GM19099 (cell line): ENCODE measurements around the gene UBR4.

Source experiments
- POLR2A ChIP-seq: IDR thresholded peaks from 3 replicates; pipeline ENCODE4 v1.6.1; 2011; ENCODE audit warnings: low read depth; ENCODE audit not compliant: insufficient read length; ENCODE audit errors: extremely low read depth

The UBR4 gene

DNA sequence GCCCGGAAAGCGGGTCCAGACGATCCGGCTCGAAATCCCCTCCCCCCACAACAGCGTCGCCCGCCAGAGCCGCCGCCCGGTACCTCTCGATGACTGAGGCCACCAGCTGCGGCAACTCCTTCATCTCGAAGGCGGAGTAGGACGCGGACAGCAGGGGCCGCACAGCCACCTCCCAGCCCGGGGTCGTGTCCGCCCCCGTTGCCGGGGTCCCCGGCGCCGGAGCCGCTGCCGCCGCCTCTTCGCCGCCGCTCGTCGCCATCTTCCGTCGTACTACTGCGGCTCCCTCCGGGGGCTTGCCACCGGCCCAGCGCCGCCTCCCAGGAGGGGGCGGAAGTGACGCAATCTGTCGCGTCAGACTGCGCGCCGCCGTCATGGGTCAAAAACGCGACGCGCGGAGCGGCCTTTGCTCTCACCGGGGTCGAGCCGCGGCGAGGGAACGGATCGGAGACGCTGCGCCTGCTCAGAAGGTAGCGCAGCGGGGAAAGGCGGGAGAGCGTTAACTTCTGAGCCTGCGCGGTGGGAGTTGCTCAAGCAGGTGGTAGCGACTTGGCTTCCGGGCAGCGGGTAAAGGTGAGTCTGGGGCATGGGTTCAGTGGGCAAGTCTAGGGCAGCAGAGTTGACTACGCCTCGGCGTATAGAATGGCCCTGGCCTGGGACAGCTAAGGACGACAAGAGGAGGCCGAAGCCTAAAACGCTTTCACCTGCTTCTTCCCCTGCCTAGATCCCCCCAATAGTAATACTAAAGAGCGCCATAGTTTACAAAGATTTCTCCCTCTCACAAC lies at the start of gene UBR4:
UBR4 (minus strand) TSS at position 277 of the 782 bp plus-strand sequence; CDS start at position 259, 18 bp downstream.
- TF ChIP-seq POLR2A, result peak; percentile 91

DNA sequence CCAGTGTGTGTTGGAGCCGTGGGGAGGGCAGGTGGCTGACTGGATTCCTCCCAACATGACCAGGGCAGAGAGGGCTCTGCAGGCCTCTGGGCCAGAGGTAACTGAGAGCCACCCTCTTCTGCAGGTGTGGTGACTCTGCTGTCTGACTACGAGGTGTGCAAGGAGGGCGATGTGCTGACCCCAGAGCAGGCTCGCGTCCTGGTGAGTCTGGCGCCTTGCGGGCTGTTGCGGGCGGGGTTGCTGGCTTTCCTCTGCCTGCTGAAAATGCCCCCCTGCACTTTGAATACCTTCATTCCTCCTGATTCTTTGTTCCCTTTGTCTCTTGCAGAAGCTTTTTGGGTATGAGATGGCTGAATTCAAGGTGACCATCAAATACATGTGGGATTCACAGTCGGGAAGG lies 48.3 kb upstream of the UBR4 start:
- TF ChIP-seq POLR2A, result no peak

DNA sequence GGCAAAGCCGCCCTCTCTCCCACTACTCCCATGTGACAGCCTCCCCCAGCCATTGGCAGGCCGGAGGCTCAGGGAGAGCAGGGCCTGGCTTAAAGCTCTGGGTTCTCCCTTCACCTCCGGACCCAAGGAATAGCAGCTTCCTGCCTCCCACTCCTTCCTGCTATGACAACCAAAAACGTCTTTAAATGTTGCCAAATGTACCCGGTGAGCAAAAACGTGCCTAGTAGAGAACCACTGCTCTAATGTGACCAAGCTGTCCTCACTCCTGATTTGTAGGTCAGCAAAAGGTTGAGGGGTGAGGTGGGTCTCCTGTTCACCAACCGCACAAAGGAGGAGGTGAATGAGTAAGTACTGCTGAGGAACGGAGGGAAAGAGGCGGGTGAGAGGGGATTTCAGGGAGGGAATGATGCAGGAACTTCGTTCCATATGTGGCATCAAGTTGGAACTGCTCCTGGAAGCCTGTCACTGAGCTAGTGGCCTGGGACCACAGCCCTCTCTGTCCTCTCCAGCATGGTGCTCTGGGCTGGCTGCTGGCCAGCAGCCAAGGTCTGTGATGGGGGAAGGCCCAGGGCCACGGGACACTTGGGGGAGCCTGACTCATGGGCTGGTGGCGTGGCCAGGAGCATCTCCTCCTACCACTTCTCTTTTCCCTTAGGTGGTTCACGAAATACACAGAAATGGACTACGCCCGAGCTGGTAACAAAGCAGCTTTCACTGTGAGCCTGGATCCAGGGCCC lies 47.3 kb upstream of the UBR4 start:
- no peak for TF ChIP-seq POLR2A

DNA sequence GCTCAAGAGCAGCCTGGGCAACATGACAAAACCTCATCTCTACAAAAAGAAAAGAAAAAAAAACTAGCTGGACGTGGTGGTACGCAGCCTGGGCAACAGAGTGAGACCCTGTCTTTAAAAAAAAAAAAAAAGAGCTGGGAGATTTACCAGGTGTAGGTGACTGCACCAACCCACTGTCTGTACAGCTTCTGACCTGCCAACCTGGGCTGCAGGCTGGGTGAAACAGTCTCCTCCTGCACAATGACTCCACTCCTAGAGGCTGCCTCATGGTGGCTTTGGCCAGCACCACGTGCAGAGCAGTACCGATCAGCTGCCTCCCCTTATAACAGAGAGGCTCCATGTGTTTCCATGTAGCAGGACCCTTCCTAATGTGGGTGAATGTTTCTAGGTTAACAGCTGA lies 45.2 kb upstream of the UBR4 start:
- TF ChIP-seq POLR2A, result no peak

DNA sequence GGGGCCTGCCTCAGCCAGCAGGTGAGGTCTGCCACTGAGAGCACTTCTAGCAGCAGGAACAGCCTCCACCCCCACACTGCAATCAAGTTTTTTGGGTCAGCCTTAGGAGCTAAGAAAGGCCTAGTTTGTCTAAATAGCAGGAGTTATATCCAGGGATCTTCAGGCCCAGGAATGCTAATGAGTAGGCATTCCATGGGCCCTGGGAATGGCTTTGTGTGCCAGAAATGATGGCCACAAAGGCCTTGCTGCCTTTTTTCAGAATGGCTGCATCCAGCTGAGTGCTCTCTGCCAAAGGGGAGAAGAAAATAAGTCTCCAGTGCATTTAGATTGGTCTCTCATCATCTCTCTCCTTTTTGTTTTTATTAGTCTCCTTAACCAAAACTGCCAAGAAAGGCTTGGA lies 44.4 kb upstream of the UBR4 start:
- TF ChIP-seq POLR2A, result no peak

DNA sequence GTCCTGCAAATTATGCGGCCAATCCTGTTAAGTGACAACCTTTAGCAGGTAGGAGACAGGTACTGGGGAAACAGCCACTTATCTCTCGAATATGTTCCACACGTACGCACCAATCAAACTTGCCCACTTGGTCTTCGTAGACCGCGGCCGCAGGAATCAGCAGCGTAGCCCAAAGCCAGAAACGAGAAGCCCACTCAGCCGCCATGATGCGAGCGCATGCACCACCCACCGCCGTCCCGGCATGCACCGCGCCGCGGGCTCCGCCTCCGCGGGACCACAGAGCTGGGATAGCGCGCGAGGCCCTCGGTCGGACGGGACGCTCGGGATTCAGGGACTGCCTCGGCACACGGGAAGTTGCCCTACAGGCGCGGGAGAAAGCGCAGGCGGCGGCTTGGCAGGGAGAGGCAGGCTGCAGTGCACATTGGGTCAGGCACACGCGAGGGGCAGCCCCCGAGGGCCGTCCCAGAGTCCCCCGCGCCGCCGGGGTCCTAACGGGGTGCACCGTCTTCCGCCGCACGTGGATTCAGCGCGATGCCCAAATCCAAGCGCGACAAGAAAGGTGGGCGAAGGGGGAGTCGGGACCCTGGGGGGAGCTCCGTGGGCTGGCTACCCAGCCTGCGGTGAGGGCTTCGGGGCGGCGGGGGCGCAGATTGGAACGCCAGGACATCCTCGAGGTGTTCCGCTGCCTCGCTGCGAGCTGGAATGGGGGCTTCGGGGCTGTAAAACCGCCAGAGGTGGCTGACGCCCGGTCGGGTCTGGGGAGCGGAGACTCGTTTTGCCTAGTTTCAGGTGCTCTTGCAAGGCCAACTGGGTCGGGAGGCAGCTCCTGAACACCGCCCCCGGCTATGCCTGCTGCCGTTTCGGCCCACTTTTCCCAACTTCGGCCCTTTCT lies 41.5 kb upstream of the UBR4 start, which contains the start of the genes EMC1 and MRTO4:
EMC1 (minus strand) TSS at position 220 of the 892 bp plus-strand sequence; CDS start at position 205, 15 bp downstream.
MRTO4 (plus strand) TSS at position 501 of the 892 bp plus-strand sequence; CDS start at position 532, 31 bp downstream.
- TF ChIP-seq POLR2A, result peak; percentile 93

DNA sequence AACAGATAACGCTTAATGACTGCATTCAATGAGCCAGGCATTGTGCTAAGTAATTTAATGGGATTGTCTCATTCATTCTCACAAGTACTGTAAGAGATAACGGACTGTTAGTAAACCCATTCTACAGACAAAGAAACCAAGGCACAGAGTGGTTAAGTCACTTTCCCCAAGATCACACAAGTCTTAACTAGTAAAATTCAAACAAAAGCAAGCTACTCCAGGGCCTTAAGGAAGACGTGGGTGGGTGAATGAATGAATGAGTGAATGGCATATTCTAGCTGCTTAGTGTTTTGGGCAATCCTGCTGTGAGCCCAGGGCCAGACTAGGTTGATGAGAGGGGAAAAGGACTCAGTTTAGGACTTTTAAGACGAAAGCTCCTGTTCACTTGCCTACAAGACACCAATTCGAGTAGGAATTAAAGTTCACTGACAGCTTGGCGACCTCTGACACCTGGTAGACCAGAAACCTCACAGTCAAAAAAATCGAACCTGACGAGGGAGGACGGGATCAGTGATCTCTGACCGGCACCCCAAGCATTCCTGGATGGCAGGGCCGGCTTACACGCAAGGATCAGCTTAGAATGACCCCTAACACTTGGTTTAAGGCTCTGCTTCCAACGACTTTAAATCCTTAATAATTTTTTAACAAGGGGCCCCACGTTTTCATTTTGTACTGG lies 40.7 kb upstream of the UBR4 start:
- TF ChIP-seq POLR2A, result no peak

DNA sequence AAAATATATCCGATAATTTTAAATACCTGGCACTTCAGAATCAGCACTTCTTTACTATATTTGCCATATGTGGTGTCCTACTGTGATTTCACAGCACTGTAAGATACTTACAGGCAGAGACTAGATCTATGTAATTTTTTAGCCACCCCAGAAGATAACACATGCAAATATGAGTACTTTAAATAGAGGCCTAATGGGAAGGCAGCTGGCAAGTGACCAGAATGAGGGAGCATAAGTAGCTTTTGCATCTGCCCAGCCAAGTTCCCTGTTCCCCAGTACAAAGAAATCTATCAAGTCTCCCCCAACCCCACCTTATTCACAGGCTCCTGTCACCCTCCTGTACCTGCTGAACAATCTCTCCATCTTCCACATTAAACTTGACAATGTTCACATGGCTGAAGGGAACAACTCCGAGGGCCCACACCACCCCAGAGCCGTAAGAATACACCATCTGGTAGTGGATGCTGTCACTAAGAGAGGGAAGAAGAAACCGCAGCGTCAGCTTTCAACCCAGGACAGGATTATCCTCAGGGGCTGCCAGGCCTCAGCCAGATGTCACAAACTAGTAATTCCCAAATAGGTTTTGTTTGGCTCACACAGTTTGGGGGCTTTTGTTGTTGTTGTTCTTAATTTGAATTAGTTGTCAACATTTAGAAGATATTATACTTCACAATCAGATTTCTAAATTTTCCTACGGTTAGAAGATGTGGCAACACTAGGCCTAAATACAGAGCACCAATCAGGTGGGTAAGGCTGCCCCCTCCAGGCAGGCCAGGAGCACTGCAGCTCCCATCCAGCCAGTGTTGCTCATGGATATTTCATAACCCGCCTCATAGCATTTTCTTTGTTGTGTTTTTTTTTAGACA lies 30.8 kb upstream of the UBR4 start:
- no peak for TF ChIP-seq POLR2A

DNA sequence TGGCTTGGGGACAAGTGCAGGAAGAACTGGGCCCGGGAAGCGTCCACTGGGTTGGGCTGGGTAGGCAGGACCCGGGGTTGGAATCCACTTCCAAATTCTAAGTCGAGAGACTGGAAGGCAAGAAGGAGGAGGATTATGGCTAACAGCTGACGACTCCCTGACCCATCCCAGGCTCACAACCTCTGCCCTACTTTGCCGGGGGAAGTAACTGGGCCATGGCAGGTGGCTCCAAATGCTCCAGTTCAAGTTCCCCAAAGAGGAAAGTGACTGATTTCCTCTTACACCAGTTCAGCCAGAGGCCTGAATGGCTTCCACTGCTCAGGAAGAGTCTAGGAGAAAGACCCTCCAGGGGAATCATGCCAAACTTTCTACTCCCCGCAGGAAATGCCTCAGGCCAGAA lies 29.8 kb upstream of the UBR4 start:
- no peak for TF ChIP-seq POLR2A

DNA sequence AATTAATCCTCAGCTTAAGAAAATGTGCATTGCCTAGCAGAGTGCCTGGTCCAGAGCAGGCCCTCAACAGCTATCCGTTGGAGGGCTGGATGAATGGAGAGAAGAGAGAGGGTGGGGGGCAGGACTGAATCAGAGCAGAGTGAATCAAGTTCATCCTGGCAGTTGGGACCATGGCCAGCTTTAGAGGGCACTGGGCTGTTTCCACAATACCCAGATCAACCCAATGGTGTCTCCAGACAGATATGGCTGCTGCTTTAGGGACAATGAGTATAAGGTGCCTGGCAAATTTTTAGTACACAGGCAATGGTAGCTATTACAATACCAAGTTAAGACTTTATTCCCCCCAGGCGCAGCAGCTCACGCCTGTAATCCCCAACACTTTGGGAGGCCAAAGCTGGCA lies 24.2 kb upstream of the UBR4 start:
- TF ChIP-seq POLR2A, result no peak

DNA sequence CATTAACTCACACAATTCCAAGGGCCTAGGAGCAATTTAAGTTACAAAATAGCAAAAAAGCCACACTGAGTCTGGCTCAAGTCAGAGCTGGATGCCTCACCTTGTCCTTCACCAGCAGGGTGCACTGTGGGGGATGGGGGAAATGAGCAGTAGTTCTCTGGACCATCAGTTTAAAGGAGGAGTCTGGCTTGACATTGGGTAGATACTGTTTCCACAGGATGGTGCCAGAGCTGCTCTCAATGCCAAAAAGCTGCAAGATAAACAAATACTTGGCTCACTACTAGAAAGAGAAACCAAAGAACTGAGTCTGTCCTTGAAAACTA lies 22.4 kb upstream of the UBR4 start:
- TF ChIP-seq POLR2A, result no peak

DNA sequence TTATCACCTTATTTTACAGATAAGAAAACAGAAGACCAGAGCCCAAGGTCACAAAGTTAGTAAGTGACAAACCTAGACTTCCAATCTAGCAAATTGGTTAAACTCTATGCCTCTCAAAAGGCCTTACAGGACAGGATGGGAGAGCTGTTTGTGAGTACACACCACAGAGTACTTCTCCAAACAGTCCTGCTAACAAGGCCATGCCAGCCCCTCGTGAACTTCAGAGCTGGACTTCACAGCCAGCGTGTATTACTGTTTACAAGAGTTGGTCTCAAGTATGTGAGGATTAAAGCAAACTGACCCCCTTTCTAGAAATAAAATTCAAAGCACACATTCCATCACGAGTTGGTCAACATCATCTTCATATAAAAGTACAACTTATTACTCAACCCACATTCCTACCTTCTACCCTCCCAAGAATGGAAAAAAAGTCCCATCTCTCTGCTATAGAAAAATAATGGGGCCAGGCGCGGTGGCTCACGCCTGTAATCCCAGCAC lies 19.8 kb upstream of the UBR4 start:
- TF ChIP-seq POLR2A, result no peak

DNA sequence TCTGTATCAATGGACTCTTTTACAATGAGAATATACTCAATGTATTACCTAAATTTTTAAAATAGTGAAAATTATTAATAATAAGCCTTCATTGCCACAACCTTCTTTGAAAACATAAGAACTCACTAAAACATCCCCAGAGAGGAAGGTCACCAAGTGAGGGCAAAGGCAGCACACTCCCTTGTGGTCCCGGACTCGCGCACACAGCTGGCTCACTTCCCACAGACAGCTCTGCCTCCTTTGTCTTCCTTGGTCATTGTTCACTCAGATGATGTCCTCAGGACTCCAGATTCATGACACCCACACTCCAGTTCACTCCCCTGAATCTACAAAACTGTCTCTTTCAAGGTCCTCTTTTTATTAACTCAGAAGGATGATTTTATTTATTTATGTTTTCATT lies 19.2 kb upstream of the UBR4 start:
- no peak for TF ChIP-seq POLR2A
